IPS-NIHi7 (cell line): ENCODE measurements around the gene ADGRF1.
"Not testable (repeated sequence)": the region's sequence is repeated elsewhere in the genome, so short reads cannot be mapped to it uniquely, and the experiment has no call there.

Experiments used
- DNase-seq: peaks from one replicate; pipeline ENCODE4 v3.0.0; 2012; ENCODE audit warnings: mixed read lengths; ENCODE audit errors: extremely low spot score

The ADGRF1 gene

DNA sequence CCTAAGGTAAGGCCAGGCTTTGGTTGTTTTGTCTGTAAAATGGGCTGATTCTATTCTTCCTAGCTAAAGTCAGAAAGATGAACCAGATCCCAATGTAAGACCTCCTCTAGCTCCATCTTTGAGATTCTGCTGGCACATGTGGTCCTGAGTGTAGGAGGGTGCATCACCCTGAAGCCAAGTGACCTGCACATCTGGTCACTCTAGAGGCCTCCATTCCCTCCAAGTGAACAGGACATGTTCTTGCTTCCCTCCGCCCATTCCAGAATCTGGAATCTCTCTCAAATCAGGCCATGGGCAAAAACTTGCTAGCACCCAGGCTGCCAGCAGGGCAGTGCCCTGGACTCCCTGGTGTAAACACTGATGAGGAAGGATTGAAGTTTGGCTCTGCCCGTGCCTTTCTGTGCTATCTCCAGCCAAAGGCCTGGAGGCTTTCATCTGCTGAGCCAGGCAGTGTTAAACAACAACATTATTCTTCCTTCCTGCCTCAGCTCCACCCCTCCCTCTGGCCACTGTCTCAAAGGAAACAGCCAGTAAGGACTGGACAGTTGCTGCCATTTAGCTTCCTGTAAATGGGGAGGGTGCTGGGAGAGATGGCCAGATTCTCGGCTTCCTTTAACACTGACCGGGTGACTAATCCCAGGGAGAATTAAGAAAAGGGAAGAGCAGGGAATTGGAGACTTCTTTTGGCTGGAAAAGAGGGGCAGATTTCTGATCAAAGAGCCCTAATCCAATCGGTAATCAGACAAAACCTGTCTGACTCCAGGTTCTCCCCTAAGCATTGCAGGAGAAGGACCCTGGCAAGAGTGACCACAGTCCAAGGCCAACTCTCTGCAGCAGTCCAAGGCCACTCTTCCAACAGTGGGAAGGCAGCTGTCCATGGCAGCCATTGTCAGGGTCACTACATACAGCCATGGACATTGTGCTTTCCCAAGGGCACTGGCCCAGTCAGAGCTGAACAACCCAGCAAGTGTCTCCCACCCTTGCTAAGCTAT lies 19.5 kb upstream of the ADGRF1 start:
- DNase-seq = no peak

DNA sequence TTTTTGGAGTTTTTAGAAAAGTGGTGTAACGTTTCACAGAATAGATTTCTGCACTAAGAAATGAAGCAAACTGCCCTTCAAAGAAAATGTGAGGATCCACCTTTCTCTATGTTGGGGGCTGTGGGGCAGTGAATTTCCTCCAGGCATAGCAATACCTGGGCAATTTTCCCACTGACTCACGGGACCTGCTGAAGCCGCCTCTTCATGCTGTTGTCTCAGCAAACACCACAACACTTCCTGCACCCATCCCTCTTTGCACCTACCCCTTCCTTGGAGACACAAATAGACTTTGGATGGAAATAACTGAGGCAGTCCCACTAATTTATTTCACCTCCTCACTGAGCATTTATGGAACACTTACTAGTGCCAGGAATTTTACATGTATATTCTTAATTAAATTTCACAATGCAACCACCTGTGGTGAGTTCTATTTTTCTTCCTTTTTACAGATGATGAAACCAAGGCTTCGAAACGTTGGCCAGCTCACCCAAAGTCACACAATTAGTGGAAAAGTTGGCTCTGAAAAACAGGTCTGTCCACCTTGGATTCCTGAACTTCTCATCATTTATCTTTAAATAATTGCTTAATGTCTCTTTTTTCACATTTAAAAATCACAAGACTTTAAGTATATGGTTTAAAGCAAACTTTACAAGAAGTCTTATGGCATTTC lies 17.2 kb upstream of the ADGRF1 start:
- no peak for DNase-seq

DNA sequence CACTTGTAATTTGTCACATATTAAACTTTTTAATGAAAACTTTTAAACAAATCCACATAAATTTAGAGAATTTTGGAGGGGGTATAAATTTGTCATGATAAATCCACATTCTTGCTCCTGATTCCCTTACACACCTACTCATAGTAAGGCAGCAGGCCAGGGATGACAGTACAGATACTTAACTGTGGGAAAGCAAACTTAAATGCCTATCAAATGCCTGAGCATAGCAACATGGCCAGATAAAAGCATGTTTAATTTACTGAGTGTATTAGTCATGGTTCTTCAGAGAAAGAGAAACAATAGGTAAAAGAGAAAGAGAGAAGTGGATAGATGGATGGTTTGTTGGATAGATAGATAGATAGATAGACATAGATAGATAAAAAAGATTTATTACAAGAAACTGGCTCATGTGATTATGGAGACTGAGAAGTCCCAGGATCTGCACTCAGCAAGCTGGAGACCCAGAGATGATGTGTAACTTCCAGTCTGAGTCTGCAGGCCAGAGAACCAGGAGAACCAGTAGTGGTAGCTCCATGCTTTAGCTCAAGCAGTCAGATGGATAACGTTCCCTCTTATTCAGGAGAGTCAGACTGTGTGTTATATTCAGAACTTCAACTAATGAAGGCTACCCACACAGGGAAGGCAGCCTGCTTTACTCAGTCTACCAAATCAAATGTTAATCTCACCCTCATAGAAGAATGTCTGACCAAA lies 15.9 kb upstream of the ADGRF1 start:
- no peak for DNase-seq

DNA sequence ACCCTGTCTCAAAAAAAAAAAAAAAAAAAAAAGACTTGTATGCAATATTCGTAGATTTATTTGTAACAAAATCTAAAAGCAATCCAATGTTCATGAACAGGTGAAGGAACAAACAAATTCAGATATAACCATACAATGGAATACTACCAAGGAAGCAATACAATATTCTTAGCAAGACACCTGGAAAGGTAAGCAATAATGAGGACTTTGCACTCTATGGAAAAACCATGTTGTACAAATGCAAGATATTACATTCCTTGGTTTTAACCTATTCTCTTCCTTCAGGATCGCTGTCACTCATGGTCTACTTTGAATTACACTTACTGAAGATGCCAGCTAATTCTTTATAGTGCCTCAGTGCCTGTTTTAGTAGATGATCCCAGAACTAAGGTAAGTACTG lies 14.7 kb upstream of the ADGRF1 start:
- DNase-seq = no peak

DNA sequence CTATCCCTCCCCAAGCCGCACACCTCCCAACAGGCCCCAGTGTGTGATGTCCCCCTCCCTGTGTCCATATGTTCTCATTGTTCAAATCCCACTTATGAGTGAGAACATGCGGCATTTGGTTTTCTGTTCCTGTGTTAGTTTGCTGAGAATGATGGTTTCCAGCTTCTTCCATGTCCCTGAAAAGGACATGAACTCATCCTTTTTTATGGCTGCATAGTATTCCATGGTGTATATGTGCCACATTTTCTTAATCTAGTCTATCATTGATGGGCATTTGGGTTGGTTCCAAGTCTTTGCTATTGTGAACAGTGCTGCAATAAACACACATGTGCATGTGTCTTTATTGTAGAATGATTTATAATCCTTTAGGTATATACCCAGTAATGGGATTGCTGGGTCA lies 12.2 kb upstream of the ADGRF1 start:
- not testable (repeated sequence) for DNase-seq

DNA sequence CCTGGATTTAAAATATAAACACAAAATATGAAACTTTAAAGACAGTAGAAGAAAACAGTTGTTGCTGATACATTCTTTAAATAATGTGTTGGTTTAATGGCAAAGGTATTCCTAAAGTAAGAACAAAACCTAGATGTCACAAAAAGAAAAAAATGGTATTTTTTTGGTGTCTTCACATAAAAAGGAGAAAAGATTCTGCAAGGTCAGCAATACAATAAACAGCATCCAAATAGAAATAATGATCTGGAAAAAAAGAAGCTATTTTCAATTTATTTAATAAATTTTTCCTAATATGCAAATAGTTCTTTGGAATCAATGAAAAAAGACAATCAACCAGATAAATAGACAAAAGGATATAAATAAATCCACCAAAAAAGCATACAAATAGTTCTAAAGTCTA lies 6.5 kb upstream of the ADGRF1 start:
- DNase-seq = no peak

DNA sequence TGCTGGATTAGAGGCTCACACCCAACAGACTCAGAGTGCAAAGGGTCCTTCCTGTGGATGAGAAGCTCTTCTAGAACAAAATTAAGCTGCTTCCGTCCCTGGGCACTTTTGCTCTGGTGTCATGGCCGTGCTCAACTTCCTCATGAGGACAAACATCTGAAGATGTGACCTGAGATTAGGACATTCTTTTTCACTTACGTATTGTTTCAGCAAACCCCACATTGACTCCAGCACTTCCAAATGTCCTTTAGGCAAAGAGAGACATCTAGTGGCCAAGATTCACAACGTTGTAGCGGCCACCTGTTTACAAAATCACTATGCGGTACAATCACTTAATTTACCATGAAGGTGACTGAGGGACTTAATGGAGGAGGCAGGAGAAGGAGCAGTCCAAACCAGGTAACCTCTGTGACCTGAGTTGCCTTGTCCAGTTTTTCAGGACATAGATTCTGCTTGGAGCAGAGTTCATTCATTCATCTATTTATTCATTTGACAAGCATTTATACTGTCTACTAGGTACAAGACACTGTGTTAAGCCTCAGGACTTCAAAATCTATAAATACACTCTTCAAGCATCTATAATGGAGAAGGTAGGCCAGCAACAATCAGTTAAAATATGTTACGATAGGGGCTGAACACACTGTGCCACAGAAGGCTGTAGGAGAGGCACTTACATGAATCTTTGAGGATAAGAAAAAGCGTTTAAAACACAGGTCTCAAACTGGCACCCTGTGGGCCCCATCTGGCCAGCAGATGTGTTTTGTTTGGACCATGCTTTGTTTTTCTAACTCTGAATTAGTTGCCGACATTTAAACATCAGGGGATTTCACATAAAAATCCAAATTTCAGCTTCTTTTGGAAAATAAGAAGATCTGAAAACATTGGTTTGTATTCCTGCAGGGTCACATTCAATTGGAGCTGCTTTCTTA lies 5.6 kb upstream of the ADGRF1 start:
- peak; percentile 77 for DNase-seq

DNA sequence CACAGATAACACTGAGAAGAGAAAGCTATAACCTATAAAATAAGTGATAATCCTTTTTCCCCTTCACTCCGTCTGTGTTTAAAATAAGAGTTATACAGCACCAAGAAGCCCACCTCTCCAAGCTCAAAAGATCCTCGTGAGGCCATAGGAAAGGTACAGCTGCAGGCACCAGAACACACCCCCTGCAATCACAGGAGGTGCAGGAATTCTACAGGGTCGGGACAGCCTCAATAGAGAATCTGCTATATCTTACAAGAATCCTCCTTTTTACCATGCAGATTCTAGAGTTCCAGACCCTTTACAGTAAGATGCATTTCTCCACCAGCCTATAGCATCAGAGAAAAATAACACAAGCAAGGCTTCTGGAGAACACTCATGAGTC lies 5.0 kb upstream of the ADGRF1 start:
- DNase-seq = no peak

DNA sequence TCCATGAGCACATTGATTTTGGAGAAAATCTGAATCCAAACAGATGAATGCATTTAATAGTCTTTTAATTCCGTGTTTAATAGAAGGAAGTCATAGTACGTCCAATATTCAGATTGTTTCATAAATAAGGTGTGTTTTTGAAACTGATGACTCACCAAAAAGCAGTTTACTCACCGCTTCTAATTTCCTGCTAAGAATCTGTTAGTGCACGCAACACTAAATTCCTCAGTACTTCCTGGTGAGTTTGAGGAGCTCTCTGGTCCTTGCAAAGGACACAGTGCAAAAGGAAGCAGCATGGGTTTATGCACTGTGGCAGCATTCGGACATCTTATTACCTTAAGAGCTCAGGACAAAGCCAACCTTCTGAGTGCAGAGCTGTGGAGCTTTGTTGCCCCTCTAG lies 2.3 kb upstream of the ADGRF1 start:
- DNase-seq = no peak

DNA sequence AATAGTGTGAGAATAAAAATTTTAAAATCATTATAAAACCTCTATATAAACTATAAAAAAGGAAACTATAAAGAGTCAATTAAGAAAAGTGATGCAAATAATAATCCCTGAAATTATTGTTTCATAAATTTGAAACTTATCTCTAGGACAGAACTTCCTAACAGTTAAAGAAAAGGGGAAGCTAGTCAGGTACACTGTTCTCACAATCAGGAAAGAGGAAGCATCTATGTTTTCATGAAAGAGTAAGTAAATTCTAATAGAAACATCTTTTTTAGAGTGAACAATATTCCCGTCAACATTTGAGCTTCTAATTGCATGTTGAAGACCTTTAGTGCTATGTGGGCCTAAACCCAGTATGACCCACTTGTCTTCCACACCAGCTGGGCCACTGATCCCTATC lies 1.2 kb upstream of the ADGRF1 start:
- no peak for DNase-seq

DNA sequence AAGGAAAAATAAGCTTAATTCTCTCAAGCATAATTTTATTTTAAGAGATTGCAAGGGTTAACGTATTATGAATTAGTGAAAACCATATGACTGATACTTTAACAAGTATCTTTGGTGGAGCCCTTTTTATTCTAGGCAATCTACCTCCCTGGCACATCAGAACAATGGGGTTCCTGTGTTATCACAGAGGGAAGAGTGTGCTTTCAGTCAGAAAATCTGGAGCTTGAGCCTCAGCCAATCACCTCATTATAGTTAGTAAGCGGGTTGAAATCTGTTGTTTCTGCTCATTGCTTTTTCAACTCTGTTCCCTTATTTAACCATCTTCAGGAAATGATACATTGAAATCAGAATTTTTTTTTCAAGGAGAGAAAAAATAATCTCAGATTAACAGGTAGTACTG lies 391 bp downstream of the ADGRF1 start:
- no peak for DNase-seq

DNA sequence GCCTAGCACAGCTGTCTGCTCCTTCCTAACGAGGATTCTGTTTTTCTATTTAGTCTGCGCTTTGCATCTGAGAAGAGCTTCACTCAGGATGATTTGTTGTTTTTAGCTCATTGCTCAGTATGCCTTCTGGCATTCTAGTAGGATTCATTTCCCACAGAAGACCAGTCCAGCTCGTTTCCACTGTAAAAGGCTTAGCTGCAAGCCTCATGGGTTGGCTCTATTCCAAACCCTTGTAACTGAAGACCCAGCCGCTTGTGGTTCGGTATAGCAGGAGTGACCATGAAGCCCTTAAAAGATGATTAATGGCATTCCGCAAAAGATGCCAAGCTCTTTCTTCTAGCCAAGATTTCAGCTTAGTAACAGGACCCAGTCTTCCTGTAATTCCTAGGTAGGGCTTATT lies 7.2 kb downstream of the ADGRF1 start:
- no peak for DNase-seq

DNA sequence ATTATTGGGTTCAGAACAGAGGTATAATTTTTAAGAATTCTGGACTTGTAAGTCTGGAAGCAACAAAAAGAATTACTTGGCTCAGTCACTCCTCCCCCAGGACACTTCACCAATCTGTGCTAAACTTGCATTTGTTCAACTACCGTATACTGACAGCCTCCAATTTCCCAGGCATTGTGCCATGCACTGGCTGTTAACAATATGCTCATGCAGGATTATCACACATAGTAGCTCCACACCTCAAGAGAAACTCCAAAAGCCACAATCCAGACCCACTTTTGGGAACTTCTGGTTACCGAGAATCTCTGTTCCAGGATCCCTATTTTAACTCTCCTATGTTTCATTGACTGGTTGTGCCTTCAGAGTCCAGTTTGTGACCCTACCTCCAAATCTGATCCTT lies 7.7 kb downstream of the ADGRF1 start:
- no peak for DNase-seq

DNA sequence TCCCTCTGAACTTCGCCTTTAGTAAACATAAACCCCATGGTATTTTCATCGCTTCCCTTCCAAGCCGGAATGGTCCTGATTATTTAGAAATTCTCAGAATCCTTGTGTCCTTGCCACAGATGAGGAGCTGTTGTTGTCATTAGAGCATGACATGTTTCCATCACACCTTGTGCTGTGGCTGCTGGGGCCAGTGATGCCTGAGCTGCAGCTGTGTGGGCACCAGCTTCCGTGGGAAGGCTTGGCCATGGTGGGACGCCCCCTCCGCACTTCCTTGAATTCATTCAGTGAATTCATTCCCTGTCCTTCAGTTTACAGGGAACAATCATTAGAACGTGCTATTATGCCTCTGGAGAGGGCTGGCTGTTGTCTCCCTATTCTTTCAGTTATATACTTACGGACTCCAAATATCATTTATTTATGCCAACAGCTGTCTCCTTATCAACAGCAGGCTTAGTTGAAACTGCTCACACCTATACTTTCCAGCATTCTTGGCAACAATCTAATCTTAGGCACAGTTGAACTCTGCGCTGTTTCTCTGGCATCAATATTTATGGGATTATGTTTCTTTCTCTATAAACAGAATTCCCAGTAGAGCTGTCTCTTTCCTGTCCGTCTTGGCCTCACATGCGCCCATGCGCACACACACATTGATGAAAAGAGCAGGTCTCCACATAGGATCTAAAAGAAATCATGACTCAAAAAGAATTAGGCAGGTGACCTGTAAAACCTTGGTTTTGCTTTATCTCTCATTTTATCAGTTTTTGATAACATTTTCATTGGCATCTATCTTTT lies 9.0 kb downstream of the ADGRF1 start:
- DNase-seq = no peak

DNA sequence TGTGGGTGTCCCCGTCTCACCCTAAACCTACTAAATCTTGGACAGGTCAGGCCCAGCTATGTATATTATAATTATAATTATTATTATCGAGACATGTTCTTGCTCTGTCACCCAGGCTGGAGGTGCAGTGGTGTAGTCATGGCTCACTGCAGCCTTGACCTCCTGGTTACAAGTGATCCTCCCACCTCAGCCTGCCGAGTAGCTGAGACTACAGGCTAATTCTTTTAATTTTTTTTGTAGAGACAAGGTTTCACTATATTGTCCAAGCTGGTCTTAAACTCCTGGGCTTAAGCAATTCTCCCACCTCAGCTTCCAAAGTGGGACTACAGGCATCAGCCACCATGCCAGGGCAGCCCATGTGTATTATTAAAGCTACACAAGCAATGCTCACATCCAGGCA lies 10.5 kb downstream of the ADGRF1 start:
- DNase-seq = no peak

DNA sequence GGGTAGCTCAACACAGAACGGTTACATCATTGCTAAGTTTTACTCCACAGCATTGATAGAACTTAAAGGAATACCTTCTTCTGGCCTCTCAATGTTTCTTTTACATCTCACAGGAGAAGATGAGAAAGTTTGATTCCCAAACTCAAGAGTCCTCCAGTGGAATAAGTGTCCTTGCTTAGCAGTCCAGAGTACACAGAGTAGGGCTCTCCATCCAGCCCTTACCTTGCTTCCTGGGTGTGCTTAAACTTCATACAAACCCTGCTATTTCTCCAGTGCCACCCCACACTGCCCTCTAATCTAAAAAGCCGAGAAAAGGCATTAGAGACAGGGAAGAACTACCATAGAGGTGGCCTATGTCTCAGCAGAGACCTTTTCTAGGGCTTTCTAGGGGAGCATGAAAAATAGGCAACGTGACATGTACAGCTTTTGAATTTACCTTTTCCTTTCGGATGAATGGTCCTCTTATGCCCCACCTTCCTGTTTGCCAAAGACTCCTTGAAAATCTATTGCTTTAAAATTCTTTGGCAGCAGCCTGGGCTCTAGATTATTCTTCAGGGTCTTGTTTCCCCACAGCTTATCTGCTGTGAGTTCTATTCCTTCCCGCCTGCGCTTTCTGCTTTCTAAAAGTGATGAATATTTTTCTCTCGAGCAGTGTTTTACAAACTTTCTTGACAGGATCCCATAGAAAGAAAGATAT lies 12.1 kb downstream of the ADGRF1 start:
- DNase-seq = no peak

DNA sequence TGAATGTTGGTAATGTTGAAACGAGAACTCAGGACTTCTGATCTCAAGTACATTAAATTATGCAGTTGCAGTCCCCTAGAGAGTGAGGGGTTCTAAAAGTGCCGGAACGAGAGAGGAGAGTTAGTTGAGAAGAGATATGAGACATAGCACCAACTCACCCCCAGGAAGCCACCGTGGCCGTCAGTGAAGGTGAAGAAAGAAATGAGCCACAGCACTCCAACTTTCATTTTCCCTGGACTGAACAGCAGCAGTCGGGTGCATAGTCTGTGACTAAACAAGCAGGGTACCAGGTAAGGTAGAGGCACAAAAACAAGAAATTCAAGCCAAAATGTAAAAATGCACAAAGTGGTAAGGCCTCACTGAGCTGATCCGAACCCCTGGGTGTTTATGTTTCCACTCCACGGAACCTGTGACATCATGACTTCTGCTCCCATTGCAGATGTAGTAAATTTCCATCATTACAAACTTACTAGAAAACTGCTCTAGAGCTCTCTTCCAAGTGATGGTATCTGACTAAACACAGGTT lies 13.2 kb downstream of the ADGRF1 start:
- no peak for DNase-seq

DNA sequence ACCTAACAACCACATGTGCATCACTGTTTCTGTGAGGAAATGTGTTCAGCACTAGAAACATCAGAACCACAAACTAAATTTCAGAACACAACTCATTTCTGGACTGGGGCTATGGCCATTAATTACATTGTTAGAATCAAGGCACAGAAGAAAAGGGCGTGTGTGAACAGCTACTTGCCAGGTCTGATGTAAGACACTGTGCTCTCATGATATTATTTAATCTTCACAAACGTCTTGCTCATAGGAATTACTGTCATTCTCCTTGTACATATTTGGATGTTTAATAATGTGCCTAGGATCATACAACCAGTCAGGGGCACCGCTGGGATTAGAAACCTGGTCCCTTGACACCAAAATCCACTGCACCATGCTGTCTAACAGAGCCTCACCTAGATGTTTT lies 14.8 kb downstream of the ADGRF1 start:
- no peak for DNase-seq

DNA sequence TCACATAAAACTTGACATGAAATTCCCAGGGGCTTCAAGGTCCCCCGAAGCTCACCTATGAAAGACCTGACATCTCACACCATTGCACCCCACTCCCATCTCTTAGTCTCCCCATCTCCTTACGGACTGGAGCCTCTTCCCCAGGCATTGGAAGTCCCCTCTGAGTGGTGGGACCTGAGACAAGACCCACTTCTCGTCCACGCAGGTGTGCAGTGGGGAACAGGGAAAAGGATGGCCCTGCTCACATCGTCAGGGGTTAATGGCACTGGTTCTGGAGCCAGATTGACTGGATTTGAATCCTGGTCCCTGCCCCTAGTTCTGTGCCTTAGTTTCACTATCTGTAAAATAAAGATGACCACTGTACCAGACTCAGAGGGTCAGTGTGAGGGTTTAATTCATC lies 15.5 kb downstream of the ADGRF1 start:
- DNase-seq = no peak

DNA sequence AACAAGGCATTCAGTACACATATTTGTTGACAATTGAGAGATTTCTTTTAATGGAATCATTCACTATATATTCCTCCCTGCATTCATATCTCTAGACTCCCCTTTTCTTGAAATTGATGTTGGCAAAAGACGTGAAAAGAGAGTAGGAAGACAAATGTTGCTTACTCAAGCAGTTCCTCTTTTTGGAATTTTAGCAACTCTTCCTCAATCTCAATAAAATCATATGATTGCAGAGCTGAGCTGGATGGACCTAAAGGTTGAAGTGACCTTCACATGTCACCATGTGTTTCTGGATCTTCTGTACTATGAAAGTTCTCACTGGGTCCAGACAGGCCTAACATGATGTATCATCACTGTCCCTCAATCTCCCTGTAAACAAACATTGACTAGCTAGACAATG lies 18.6 kb downstream of the ADGRF1 start:
- no peak for DNase-seq
